CD4-positive, alpha-beta T cell treated with Interleukin-17A for 4 hours (primary cell): ENCODE measurements around the gene MARK4.

Experiments
- DNase-seq: peaks from one replicate; pipeline ENCODE4 v3.0.0-alpha.2; 2020; ENCODE audit warnings: mixed read lengths

Gene MARK4

DNA sequence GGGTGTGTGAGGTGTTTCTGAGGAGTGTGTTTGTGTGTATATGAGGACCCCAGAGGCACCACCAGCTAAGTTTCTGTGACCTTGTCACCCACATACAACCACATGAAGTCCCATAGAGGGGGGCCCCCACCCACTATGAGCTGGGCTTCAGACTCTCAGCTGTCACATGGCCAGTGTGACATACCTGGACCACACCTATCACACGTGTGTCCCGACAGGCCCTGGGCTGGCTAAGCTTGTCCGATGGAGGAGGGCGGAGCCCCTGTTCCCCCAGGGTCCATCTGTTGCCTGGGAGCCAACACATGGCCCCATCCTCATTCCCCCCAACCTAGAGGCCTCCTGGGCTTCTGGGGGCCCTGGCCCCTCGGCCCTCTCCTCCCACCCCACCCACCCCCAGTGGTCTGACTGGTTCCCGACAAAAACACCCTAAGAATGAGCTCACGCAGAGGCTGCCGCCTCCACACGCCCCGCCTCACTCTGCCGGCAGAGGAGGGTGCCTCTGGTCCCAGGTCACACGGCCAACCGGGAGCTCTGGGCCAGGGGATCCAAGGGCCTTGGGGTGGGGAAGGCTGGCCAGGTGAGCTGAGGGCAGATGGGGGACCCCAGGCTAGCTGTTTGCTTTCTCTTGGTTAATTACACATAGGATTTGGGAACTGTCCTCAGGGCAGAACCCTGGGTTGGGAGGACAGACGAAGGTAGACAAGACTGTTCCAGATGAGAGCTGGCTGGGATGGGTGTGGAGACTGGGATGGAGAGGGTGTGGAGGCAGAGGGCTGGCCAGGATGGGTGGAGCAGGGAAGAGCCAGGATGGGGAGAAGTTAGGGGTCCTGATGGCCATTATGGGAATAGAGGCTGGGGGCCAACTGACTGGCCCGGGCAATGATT, 93.8 kb downstream of the MARK4 start:
- DNase-seq, result no peak

DNA sequence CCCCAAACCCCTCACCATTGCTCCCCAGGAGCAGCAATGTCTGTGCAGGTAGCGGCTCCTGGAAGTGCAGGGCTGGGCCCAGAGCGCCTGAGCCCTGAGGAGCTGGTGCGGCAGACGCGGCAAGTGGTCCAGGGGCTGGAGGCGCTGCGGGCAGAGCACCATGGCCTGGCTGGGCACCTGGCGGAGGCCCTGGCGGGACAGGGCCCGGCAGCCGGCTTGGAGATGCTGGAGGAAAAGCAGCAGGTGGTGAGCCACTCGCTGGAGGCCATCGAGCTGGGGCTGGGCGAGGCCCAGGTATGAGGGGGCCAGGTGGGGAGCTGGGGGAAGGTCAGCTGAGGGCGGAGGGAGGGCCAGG, 94.4 kb downstream of the MARK4 start:
- no peak for DNase-seq

DNA sequence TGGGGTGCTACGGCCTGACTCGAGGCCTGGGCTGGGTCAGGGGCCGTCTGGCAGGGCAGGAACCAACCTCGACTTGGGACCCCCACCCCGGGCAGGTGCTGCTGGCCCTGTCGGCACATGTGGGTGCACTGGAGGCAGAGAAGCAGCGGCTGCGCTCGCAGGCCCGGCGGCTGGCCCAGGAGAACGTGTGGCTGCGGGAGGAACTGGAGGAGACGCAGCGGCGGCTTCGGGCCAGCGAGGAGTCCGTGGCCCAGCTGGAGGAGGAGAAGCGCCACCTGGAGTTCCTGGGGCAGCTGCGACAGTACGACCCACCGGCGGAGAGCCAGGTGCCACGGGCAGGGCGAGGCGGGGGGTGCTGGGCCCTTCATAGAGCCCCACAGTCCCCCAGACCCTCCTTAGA, 95.4 kb downstream of the MARK4 start:
- DNase-seq, result no peak

DNA sequence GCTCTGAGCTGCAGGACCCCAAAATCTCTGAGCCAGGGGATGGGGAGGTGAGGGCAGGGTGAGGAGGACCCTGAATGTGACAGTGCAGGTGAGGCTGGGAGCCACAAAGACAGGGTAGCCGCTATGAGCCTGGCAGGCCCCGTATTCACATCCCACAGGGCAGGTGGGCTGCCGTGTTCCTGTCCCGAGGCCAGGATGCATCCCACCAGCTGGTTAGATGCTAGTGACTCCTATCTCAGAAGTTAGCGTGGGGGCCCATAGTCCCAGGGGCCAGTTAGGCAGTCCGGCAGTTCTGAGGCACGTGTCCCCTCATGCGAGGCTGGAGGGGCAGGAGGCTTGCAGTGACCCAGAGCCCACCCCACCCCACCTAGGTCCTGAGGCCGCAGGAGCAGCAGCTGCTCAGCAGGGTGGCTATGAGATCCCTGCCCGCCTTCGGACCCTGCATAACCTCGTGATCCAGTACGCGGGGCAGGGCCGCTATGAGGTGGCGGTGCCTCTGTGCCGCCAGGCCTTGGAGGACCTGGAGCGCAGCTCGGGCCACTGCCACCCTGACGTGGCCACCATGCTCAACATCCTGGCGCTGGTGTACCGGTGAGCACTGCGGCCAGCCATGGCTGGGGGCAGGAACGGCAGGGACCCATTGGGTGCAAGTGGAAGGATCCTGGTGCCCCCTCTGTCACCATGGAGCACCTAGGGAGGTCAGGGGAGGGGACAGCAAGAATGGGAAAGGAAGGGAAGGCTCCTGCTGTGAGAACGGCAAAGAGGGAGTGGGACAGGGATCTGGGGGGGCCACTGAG, 96.7 kb downstream of the MARK4 start:
- no peak for DNase-seq

DNA sequence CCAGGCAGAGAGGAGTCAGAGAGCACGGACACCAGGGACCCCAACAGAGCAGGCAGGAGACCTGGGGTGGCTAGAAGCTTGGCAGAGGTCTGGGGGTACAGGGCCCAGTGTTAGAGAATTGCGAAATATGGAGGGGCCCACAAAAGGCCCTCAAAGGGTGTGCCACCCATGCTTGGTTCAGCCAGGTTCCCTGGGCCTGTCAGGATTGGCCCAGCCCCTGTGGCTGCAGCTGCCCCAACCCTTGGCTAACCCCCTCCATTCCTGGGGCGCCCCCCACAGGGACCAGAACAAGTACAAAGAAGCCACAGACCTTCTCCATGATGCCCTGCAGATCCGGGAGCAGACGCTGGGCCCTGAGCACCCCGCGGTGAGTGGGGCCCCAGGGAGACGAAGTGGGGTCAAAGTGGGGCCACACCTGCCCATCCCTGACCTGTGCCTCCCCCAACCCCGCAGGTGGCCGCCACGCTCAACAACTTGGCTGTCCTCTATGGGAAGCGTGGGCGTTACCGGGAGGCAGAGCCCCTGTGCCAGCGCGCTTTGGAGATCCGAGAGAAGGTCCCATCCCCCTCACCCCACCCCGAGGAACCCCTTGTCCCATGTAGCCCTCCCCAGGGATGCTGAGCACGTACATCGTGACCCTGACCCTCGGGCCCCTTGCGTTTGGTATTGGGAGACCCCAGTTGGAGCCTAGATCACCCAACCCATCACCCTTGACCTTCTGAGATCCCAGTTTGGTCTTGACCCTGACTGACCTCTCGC, 97.5 kb downstream of the MARK4 start:
- no peak for DNase-seq

DNA sequence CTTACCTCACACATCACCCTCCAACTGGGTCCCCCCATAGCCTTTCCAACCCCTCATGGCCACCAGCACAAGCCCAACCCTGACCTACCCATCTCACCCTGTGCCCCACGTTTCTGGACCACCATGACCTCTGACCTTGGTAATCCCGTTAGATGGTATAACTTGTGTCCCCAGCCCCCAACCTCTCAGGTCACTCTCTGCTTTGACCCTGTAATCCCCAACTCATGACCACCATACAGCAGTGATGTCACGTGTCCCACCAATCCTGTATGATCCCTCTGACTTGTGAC, 98.0 kb downstream of the MARK4 start:
- DNase-seq, result no peak

DNA sequence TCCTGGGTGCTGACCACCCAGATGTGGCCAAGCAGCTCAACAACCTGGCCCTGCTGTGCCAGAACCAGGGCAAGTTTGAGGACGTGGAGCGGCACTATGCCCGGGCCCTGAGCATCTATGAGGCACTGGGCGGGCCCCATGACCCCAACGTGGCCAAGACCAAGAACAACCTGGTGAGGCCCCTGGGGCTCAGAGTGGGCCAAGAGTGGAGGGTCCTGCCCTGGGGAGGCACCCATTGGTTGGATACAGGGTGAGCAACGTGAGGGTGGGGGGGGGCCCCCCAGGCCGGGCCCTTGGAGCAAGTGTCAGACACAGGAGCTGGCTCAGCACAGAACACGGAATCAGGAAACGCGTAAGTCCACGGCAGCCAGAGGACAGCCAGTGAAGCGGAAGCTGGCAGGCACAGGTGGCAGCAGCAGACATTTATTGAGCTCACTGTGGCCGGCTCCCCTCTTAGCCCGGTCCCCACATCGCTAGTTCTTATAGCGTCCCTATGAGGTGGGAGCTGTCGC, 98.4 kb downstream of the MARK4 start:
- DNase-seq, result no peak

DNA sequence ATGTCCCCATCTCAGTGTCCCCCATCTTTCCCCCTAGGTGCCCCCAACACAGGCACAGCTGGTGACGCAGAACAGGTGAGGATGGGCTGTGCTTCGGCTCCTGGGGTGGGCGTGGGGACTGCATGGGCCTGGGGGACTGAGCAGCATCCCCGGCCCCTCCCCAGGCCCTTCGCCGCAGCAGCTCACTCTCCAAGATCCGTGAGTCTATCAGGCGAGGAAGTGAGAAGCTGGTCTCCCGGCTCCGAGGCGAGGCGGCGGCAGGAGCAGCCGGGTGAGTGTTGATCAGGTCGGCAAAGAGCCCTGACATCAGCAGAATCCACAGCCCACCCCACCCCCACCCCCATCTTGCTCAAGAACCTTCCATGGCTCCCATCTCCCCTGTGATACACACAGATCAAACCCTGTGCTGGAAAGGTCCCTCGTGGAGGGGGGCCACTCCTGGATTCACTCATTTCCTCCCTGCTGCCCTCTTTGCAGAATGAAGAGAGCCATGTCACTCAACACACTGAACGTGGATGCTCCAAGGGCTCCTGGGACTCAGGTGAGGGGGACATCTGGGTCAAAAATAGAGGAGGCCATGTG, 99.5 kb downstream of the MARK4 start:
- no peak for DNase-seq

DNA sequence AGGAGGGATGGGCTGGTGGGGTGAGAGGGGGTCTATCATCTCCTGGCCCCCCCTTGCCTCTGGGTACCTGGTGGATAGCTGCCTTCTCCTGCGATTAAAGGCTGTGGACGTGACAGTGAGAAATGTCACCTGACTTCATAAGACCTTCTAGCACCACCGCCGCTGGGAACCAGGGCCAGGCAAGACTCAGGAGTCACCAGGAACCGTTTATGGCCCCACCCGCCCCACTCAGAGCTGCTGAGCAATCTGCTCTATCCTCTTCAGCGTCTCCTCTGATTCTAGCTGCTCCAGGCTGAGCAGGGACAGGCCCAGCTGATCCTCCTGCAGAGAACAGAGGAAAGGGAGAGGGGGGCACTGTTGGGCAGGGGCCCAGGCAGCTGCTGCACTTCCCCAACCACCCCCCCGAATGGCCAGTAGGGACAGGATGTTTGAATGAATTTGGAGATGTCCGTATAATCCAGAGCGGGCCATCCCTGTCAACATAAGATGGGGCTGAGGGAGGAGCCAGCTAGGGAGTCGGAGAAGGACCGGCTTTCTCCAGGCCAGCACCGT, 100.4 kb downstream of the MARK4 start:
- no peak for DNase-seq

DNA sequence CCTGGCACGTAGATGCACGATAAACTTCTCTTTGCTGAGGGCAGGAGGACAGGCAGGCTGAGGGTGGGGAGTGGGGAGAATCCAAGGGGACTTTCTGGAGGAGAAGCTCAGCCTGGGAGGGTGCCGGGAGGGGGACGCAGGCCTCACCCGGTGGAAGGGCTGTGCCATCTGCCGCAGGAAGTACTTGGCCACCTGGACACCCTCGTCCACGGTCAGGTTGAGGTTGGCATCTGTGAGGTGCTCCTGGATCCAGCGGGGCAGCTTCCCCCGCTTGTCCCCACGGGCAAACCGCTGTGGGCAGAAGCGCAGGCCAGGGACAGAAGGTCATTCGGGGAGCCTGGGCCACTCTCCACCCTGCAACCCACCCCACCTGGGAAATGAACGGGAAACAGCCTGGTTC, 101.0 kb downstream of the MARK4 start:
- DNase-seq, result no peak

DNA sequence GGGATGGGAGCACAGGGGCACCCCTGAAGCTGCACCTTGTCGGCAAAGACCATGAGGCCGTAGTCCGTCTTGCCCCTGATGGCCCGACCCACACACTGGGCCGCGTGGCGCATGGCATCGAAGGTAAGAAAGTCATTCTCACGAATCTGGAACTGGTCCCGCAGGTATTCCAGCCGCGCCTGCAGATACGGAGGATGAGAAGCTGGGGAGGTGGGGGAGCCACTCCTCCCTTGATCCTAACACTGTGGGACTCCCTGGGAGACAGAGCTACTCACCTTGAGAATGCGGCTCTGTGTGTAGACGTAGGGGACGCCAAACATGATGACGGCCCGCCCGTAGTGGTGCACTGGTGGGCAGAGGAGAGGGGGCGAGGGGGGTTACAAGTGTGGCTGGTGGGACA, 101.4 kb downstream of the MARK4 start:
- DNase-seq, result no peak

DNA sequence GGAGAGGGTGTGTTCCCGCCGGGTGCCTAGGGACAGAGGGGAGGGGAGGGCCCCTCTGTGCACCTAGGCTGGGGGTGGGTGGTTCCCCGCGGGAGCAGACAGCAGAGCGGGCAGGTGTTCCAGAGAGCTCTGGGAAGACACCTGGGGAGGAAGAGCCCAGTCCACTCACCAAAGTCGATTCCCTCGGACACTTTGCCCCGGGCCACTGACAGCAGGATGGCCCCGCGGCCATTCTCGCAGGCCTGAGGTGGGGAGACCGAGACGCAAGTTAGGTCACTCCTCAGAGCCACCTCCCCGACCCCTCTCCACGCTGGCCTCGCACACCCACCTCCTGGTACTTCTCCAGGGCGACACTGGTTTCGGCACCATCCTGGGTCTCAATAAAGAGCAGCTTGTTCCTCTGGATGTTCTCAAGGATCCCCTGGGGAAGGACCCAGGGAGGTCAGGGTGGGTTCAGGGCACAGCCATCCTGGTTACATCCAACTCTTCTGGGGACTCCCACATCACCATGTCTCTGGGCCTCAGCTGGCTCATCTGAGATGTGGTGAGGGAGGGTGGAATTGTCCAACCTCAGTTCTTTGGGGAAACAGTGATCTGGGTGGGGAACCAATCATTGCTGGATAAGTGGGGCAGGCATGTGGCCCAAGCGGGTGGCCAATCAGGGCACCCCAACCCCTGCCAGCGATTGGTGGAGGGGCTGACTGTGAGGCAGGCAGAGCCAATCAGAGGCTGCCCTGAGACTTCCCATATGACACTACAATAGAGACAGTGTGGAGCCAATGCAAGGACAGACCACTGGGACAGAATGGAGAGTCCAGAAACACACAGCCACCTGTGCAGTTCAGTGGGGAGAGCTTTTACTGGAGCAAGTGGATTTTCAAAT, 102.1 kb downstream of the MARK4 start:
- DNase-seq, result no peak

DNA sequence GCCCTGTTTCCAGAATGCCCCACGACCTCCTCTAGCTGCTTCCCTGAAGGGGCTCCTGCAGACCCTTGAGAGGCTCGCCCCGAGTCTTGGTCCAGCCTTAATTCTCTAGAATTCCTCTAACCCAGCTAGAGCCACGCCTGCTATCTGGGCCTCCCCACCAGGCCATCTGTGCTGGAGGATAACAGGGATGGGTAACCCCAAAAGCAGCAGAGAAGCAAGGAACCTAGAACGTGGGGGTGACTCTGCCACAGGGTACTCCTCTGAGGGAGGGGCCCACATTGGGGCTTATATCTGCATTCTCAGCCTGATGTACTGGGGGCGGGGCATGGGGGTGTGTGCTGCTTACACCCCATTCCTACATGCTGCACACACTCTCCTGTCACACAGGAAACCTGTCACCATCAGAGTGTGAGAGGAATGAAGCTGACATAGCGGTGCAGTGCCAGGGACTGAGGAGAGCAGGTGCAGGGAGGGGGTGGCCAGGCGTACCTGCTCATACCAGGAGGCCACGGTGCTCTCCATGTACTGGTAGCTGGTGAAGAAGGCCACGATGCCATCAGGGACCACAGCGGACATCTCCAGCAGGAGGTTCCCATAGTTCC, 103.3 kb downstream of the MARK4 start:
- no peak for DNase-seq
